HCT116 (cell line): ENCODE data around the gene SIRT3. TPM values are rescaled to one million over a fixed set of nuclear protein-coding genes. Genes with fewer than 3 reads are reported as not detected.

ENCODE experiments used
- ATAC-seq: fragments of 200-7000 bp; cut with Tn5 transposase; 2 replicates; pipeline ENCODE4 v1.9.1; 2020; ENCODE audit warnings: mild to moderate bottlenecking, moderate library complexity
- BruUV-seq: library from RNA; stranded (reverse); fragments of 400-500 nt; replicated peaks from 2 replicates; lab custom pipeline; 2021; lab: Mats Ljungman, UMichigan
- CTCF ChIA-PET: fragments of 300-600 bp; sonication (Branson Sonifier 250); formaldehyde crosslinking; loops from one replicate; lab custom pipeline; 2021; ENCODE audit warnings: antibody characterized with exemption; lab: Charles Lee
- POLR2A ChIA-PET: fragments of 300-600, 350-600 bp; sonication (Branson Sonifier 250); formaldehyde crosslinking; loops from one replicate; lab custom pipeline; 2021; ENCODE audit warnings: antibody characterized with exemption; lab: Charles Lee
- RAD21 ChIA-PET, 2 experiments: fragments of 300-600 bp; sonication (Branson Sonifier 250); formaldehyde crosslinking; loops; one replicate each; lab custom pipeline; 2023; ENCODE audit warnings: low total read pairs in 2 of 2; ENCODE audit not compliant: uncharacterized antibody in 2 of 2, unreplicated experiment in 2 of 2, low non-redundant PET in 1 of 2; lab: Charles Lee
- DNase-seq: peaks from one replicate; pipeline ENCODE4 v3.0.0-alpha.2; 2010; ENCODE audit warnings: low read depth, low spot score
- H2AFZ ChIP-seq: fragments of 200-600 bp; shearing (Covaris generic), sonication (generic); 2 replicates; pipeline ENCODE4 v1.6.1; 2017; ENCODE audit warnings: low read depth, mixed run types, mixed read lengths, antibody characterized with exemption, low read length; ENCODE audit not compliant: poor library complexity, severe bottlenecking
- H3K27ac ChIP-seq: 2 replicates; pipeline ENCODE4 v1.5.1; 2012; ENCODE audit warnings: low read depth, low read length
- H3K27me3 ChIP-seq: fragments of 200-600 bp; sonication (generic); 2 replicates; pipeline ENCODE4 v1.6.1; 2016; ENCODE audit warnings: mixed run types, low read length, mixed read lengths; ENCODE audit not compliant: insufficient read depth
- H3K36me3 ChIP-seq, 2 experiments: fragments of 200-500 bp in 1 of 2; fragments of 200-600 bp in 1 of 2; sonication (Bioruptor generic) in 1 of 2; sonication (generic) in 1 of 2; 2 replicates each; pipeline versions ENCODE4 v1.5.1 to v1.6.1; 2014 to 2016; ENCODE audit warnings: low read length in 2 of 2, inconsistent platforms in 1 of 2, mixed read lengths in 1 of 2, mixed run types in 1 of 2; ENCODE audit not compliant: insufficient read depth in 2 of 2, control insufficient read depth in 1 of 2
- H3K4me1 ChIP-seq, 2 experiments: fragments of 200-600 bp in 1 of 2; sonication (generic) in 1 of 2; 2 replicates each; pipeline versions ENCODE4 v1.5.1 to v1.6.1; 2012 to 2017; ENCODE audit warnings: low read length in 2 of 2, inconsistent platforms in 1 of 2, mild to moderate bottlenecking in 1 of 2, mixed read lengths in 1 of 2, mixed run types in 1 of 2, moderate library complexity in 1 of 2; ENCODE audit not compliant: insufficient read depth in 2 of 2, control insufficient read depth in 1 of 2
- H3K4me2 ChIP-seq: fragments of 200-600 bp; sonication (generic); 2 replicates; pipeline ENCODE4 v1.6.1; 2017; ENCODE audit warnings: mixed run types, low read length, mixed read lengths
- H3K4me3 ChIP-seq, 2 experiments: fragments of 200-600 bp in 1 of 2; sonication (generic) in 1 of 2; replicated peaks in 1 of 2; 2 replicates each; pipeline ENCODE4 v1.5.1; 2011 to 2016; ENCODE audit warnings: low read length in 2 of 2, control low read depth in 1 of 2, low read depth in 1 of 2, mild to moderate bottlenecking in 1 of 2, mixed read lengths in 1 of 2, mixed run types in 1 of 2
- H3K79me2 ChIP-seq: fragments of 200-600 bp; sonication (generic); 2 replicates; pipeline ENCODE4 v1.6.1; 2017; ENCODE audit warnings: mild to moderate bottlenecking, mixed run types, low read length, moderate library complexity, mixed read lengths; ENCODE audit not compliant: insufficient read depth
- H3K9ac ChIP-seq: fragments of 200-600 bp; sonication (generic); 2 replicates; pipeline ENCODE4 v1.6.1; 2016; ENCODE audit warnings: low read length, mixed read lengths
- H3K9me2 ChIP-seq: fragments of 200-600 bp; sonication (generic), shearing (Covaris generic); 2 replicates; pipeline ENCODE4 v1.6.1; 2017; ENCODE audit warnings: mixed run types, mild to moderate bottlenecking, moderate library complexity; ENCODE audit not compliant: insufficient read depth
- H3K9me3 ChIP-seq, 2 experiments: fragments of 200-500 bp in 1 of 2; fragments of 200-600 bp in 1 of 2; sonication (Bioruptor generic) in 1 of 2; sonication (generic) in 1 of 2; 2 replicates each; pipeline ENCODE4 v1.6.1; 2014 to 2017; ENCODE audit warnings: low read length in 2 of 2, mixed read lengths in 2 of 2, inconsistent platforms in 1 of 2, low read depth in 1 of 2, mild to moderate bottlenecking in 1 of 2, mixed run types in 1 of 2, moderate library complexity in 1 of 2; ENCODE audit not compliant: control insufficient read depth in 1 of 2, insufficient read depth in 1 of 2
- H4K20me1 ChIP-seq: fragments of 200-600 bp; sonication (generic), shearing (Covaris generic); 2 replicates; pipeline ENCODE4 v1.6.1; 2017; ENCODE audit warnings: mixed run types, mild to moderate bottlenecking, moderate library complexity; ENCODE audit not compliant: insufficient read depth
- ATF3 ChIP-seq: IDR thresholded peaks from 2 replicates; pipeline ENCODE4 v1.6.1; 2012
- CBX3 ChIP-seq: IDR thresholded peaks from 2 replicates; pipeline ENCODE4 v1.6.1; 2012; ENCODE audit warnings: low read depth
- CEBPB ChIP-seq: IDR thresholded peaks from 2 replicates; pipeline ENCODE4 v1.6.1; 2012; ENCODE audit warnings: low read depth
- CTCF ChIP-seq, 3 experiments: fragments of 200-600 bp in 1 of 3; sonication (generic) in 1 of 3; IDR thresholded peaks in 2 of 3; conservative IDR thresholded peaks in 1 of 3; 2 replicates each; pipeline ENCODE4 v1.5.1; 2012 to 2017; ENCODE audit warnings: low read depth in 2 of 3, low read length in 2 of 3, antibody characterized with exemption in 1 of 3, borderline replicate concordance in 1 of 3, control low read depth in 1 of 3, mild to moderate bottlenecking in 1 of 3, mixed read lengths in 1 of 3, mixed run types in 1 of 3, moderate library complexity in 1 of 3; ENCODE audit not compliant: insufficient read depth in 1 of 3
- EGR1 ChIP-seq: IDR thresholded peaks from 2 replicates; pipeline ENCODE4 v1.6.1; 2012; ENCODE audit warnings: low read depth
- ELF1 ChIP-seq: IDR thresholded peaks from 2 replicates; pipeline ENCODE4 v1.6.1; 2012; ENCODE audit warnings: low read depth, borderline replicate concordance
- EZH2 ChIP-seq: fragments of 200-600 bp; sonication (generic); IDR thresholded peaks from 2 replicates; pipeline ENCODE4 v1.6.1; 2017; ENCODE audit warnings: antibody characterized with exemption, mixed run types
- FOSL1 ChIP-seq: IDR thresholded peaks from 2 replicates; pipeline ENCODE4 v1.6.1; 2012; ENCODE audit warnings: low read depth
- JUND ChIP-seq: IDR thresholded peaks from 2 replicates; pipeline ENCODE4 v1.6.1; 2012
- MAX ChIP-seq: IDR thresholded peaks from 2 replicates; pipeline ENCODE4 v1.6.1; 2012
- POLR2A ChIP-seq: IDR thresholded peaks from 2 replicates; pipeline ENCODE4 v1.7.0; 2011; ENCODE audit warnings: borderline replicate concordance; ENCODE audit not compliant: insufficient read depth, insufficient read length; ENCODE audit errors: extremely low read depth
- POLR2AphosphoS5 ChIP-seq: IDR thresholded peaks from 2 replicates; pipeline ENCODE4 v1.6.1; 2011; ENCODE audit warnings: mild to moderate bottlenecking, low read depth, low read length, moderate library complexity
- RAD21 ChIP-seq: IDR thresholded peaks from 2 replicates; pipeline ENCODE4 v1.6.1; 2012; ENCODE audit warnings: low read depth, mild to moderate bottlenecking
- REST ChIP-seq: IDR thresholded peaks from 2 replicates; pipeline ENCODE4 v1.6.1; 2012; ENCODE audit warnings: low read depth
- SP1 ChIP-seq: IDR thresholded peaks from 2 replicates; pipeline ENCODE4 v1.6.1; 2012; ENCODE audit warnings: low read depth
- SRF ChIP-seq: IDR thresholded peaks from 2 replicates; pipeline ENCODE4 v1.6.1; 2012; ENCODE audit warnings: low read depth
- TCF7L2 ChIP-seq: IDR thresholded peaks from 2 replicates; pipeline ENCODE4 v1.7.0; 2011; ENCODE audit warnings: borderline replicate concordance, inconsistent platforms; ENCODE audit not compliant: insufficient read depth, insufficient read length; ENCODE audit errors: extremely low read depth
- YY1 ChIP-seq: IDR thresholded peaks from 2 replicates; pipeline ENCODE4 v1.6.1; 2011; ENCODE audit warnings: low read length, low read depth, moderate library complexity, mild to moderate bottlenecking; ENCODE audit not compliant: insufficient replicate concordance; ENCODE audit errors: extremely low read depth
- ZNF274 ChIP-seq: fragments of 200-500 bp; sonication (Bioruptor generic); IDR thresholded peaks from 2 replicates; pipeline ENCODE4 v1.6.1; 2014; ENCODE audit warnings: mild to moderate bottlenecking, low read depth, low read length, inconsistent platforms
- intact Hi-C: fragments of 100-400 bp; cut with micrococcal nuclease; formaldehyde crosslinking; loops from 2 replicates; pipeline ENCODE4 v1.10.0; 2022
- total RNA-seq: library from RNA; stranded (reverse); gene quantifications from one replicate; pipeline ENCODE4 v1.2.1, GENCODE V29; 2021; ENCODE audit not compliant: unreplicated experiment

Gene SIRT3
- total RNA-seq, 1 experiment from 2014 or later, result 17.9 TPM

GRCh38 chr11:196786-197731 lies 39.1 kb downstream of the SIRT3 start:
- H3K9me2 ChIP-seq, result no peaks in the 10 kb centered on the region
- H3K4me3 ChIP-seq, result no peak overlapping the region
- no peak overlapping the region for H2AFZ ChIP-seq
- no peak for ATAC-seq
- no peaks in the 10 kb centered on the region for H3K79me2 ChIP-seq
- ChIA-PET RAD21 (no interaction called here), POLR2A (no interaction called here)
- no peaks in the 10 kb centered on the region for H4K20me1 ChIP-seq
- TF ChIP-seq MAX (no peak), REST (no peak), SRF (no peak), RAD21 (no peak), CTCF (IDR thresholded peaks at IDR 0.05 in 2 of 3, conservative IDR thresholded peaks at IDR 0.05 in 1 of 3; ENCODE audit: borderline replicate concordance in 1 of 3, insufficient read depth in 1 of 3, low read depth in 2 of 3, low read length in 2 of 3) (no peak), ELF1 (no peak), ATF3 (no peak), YY1 (no peak), TCF7L2 (no peak), SP1 (no peak), CBX3 (no peak), FOSL1 (no peak), EZH2 (no peak), CEBPB (no peak), EGR1 (no peak), POLR2A (no peak), POLR2AphosphoS5 (no peak), ZNF274 (no peak), JUND (no peak)
- TF ChIP-seq, all 23 proteins: peak for 0
- H3K27ac ChIP-seq, result no peak overlapping the region
- no peaks in the 10 kb centered on the region for H3K27me3 ChIP-seq
- H3K9me3 ChIP-seq, result no peaks in the 10 kb centered on the region
- H3K4me1 ChIP-seq, result no peaks in the 10 kb centered on the region
- CTCF ChIA-PET, result interaction anchor here (0.8 kb wide), 1 partner anchor 54 kb away, joined by 3 read pairs; no protein-coding TSS in a partner anchor
- no peak overlapping the region for H3K4me2 ChIP-seq
- intact Hi-C loops, result no loop called here
- no TSS peak for BruUV-seq
- no peak for DNase-seq
- H3K9ac ChIP-seq, result no peak overlapping the region
- H3K36me3 ChIP-seq, result no peaks in the 10 kb centered on the region
